HEK293T (cell line): ENCODE measurements around the gene NAP1L1.

Source experiments
- BHLHE40 ChIP-seq: fragments of 450-650 bp; IDR thresholded peaks from 2 replicates; pipeline ENCODE4 v1.6.1; 2016; ENCODE audit warnings: mild to moderate bottlenecking, moderate library complexity, borderline replicate concordance
- ELF4 ChIP-seq: fragments of 450-650 bp; IDR thresholded peaks from 2 replicates; pipeline ENCODE4 v1.6.1; 2017; ENCODE audit warnings: antibody characterized with exemption
- FOXK2 ChIP-seq: fragments of 450-650 bp; IDR thresholded peaks from 2 replicates; pipeline ENCODE4 v1.6.1; 2016; ENCODE audit warnings: mild to moderate bottlenecking
- FOXM1 ChIP-seq: fragments of 450-650 bp; IDR thresholded peaks from 2 replicates; pipeline ENCODE4 v1.6.1; 2017; ENCODE audit warnings: mild to moderate bottlenecking, borderline replicate concordance
- L3MBTL2 ChIP-seq: fragments of 450-650 bp; conservative IDR thresholded peaks from 2 replicates; pipeline ENCODE4 v1.6.1; 2016; ENCODE audit warnings: mild to moderate bottlenecking
- TARDBP ChIP-seq: fragments of 450-650 bp; IDR thresholded peaks from 2 replicates; pipeline ENCODE4 v1.6.1; 2016
- ZNF384 ChIP-seq: fragments of 450-650 bp; IDR thresholded peaks from 2 replicates; pipeline ENCODE4 v1.6.1; 2016
- TF ChIP-seq, protein P1 (sequence below): fragments of 450-650 bp; IDR thresholded peaks from 2 replicates; pipeline ENCODE4 v1.6.1; 2016

DNA sequence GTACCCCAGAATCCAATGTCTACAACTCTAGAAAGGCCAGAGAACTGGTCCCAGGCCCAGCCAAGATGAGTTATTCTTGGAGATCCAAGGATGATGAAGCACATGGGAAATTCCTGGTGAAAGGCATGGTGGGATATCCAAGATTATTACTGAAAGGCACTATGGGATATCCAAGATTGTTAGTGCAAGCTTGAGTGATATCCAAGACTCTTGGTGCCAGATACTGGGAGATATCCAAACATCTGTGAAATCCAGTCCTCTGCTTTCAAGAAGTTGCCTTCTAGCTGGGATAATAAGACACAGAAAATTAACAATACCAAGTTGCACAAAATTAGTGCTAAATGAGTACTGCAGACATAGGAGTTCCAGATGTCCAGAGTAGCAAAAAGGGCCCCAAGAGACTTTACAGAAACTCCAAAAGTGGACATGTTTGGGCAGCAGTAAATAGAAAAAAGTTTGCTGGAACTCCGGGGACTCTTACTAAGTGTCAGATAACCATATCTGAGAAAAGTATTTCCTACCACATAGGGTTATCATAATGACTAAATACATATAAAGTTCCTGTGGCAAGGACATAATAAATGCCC, 87.5 kb downstream of the NAP1L1 start:
- TF ChIP-seq ELF4, result no peak
- no peak for TF ChIP-seq FOXK2
- no peak for TF ChIP-seq ZNF384
- TF ChIP-seq, protein P1, sequence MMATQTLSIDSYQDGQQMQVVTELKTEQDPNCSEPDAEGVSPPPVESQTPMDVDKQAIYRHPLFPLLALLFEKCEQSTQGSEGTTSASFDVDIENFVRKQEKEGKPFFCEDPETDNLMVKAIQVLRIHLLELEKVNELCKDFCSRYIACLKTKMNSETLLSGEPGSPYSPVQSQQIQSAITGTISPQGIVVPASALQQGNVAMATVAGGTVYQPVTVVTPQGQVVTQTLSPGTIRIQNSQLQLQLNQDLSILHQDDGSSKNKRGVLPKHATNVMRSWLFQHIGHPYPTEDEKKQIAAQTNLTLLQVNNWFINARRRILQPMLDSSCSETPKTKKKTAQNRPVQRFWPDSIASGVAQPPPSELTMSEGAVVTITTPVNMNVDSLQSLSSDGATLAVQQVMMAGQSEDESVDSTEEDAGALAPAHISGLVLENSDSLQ, result no peak
- no peak for TF ChIP-seq L3MBTL2
- TF ChIP-seq FOXM1, result no peak
- TF ChIP-seq BHLHE40, result no peak
- TF ChIP-seq TARDBP, result no peak
